HepG2 (cell line): ENCODE data around the gene CCDC183. TPM values are rescaled to one million over a fixed set of nuclear protein-coding genes. Genes with fewer than 3 reads are reported as not detected.

Source experiments
- BRF2 ChIP-seq: sonication (generic); formaldehyde crosslinking; IDR thresholded peaks from 2 replicates; pipeline ENCODE4 v1.8.1; 2022; ENCODE audit warnings: mild to moderate bottlenecking, missing genetic modification reagents
- FOXK1 ChIP-seq: sonication (generic); formaldehyde crosslinking; IDR thresholded peaks from 2 replicates; pipeline ENCODE4 v1.4.0; 2020; ENCODE audit warnings: low read depth, missing genetic modification reagents, borderline replicate concordance
- FOXO1 ChIP-seq: sonication (generic); formaldehyde crosslinking; IDR thresholded peaks from 2 replicates; pipeline ENCODE4 v1.4.0; 2020; ENCODE audit warnings: missing genetic modification reagents
- FOXP1 ChIP-seq, 2 experiments: fragments of 450-650 bp in 1 of 2; IDR thresholded peaks; 2 replicates each; pipeline ENCODE4 v1.6.1; 2017 to 2018; ENCODE audit warnings: antibody characterized with exemption in 1 of 2
- ISX ChIP-seq: sonication (generic); formaldehyde crosslinking; conservative IDR thresholded peaks from 2 replicates; pipeline ENCODE4 v1.5.0; 2020; ENCODE audit warnings: missing genetic modification reagents
- JUN ChIP-seq: sonication (generic); formaldehyde crosslinking; IDR thresholded peaks from 2 replicates; pipeline ENCODE4 v1.4.0; 2020; ENCODE audit warnings: mild to moderate bottlenecking, missing genetic modification reagents
- KLF9 ChIP-seq: IDR thresholded peaks from 2 replicates; pipeline ENCODE4 v1.6.1; 2016; ENCODE audit warnings: low read depth
- MBD4 ChIP-seq: IDR thresholded peaks from 2 replicates; pipeline ENCODE4 v1.6.1; 2012; ENCODE audit warnings: low read length, inconsistent platforms, borderline replicate concordance
- MTF1 ChIP-seq: sonication (generic); formaldehyde crosslinking; IDR thresholded peaks from 2 replicates; pipeline ENCODE4 v1.5.0; 2020; ENCODE audit warnings: missing genetic modification reagents
- MXI1 ChIP-seq: IDR thresholded peaks from 3 replicates; pipeline ENCODE4 v1.6.1; 2012; ENCODE audit warnings: low read depth, low read length, inconsistent platforms, borderline replicate concordance
- NR2F1 ChIP-seq, 2 experiments: fragments of 450-650 bp in 1 of 2; formaldehyde crosslinking in 1 of 2; IDR thresholded peaks; 2 replicates each; pipeline versions ENCODE4 v1.5.0 to v1.6.1; 2016 to 2020; ENCODE audit warnings: mild to moderate bottlenecking in 1 of 2, missing compliant biosample characterization in 1 of 2, missing genetic modification reagents in 1 of 2, moderate library complexity in 1 of 2
- NR2F2 ChIP-seq: IDR thresholded peaks from 2 replicates; pipeline ENCODE4 v1.6.1; 2012; ENCODE audit warnings: low read depth, inconsistent platforms, borderline replicate concordance
- PATZ1 ChIP-seq: sonication (generic); formaldehyde crosslinking; IDR thresholded peaks from 2 replicates; pipeline ENCODE4 v1.4.0; 2020; ENCODE audit warnings: missing genetic modification reagents
- PAXIP1 ChIP-seq: sonication (generic); formaldehyde crosslinking; conservative IDR thresholded peaks from 2 replicates; pipeline ENCODE4 v1.4.0; 2020; ENCODE audit warnings: mild to moderate bottlenecking, missing genetic modification reagents, moderate library complexity
- SIX1 ChIP-seq: sonication (generic); formaldehyde crosslinking; IDR thresholded peaks from 2 replicates; pipeline ENCODE4 v1.4.0; 2020; ENCODE audit warnings: missing genetic modification reagents, borderline replicate concordance
- SRSF1 ChIP-seq: fragments of 200-400 bp; formaldehyde crosslinking; optimal IDR thresholded peaks from 2 replicates; pipeline ENCODE3; 2017; ENCODE audit warnings: mild to moderate bottlenecking, low read depth, low read length, moderate library complexity
- STAT5B ChIP-seq: sonication (generic); formaldehyde crosslinking; IDR thresholded peaks from 2 replicates; pipeline ENCODE4 v1.4.0; 2020; ENCODE audit warnings: missing genetic modification reagents
- ZBTB39 ChIP-seq: sonication (generic); formaldehyde crosslinking; IDR thresholded peaks from 2 replicates; pipeline ENCODE4 v1.5.0; 2020; ENCODE audit warnings: missing genetic modification reagents
- ZFYVE20 ChIP-seq: sonication (generic); formaldehyde crosslinking; IDR thresholded peaks from 2 replicates; pipeline ENCODE4 v1.8.0; 2023; ENCODE audit warnings: low read depth, mild to moderate bottlenecking, moderate library complexity, missing genetic modification reagents, borderline replicate concordance
- ZNF230 ChIP-seq: sonication (generic); formaldehyde crosslinking; IDR thresholded peaks from 2 replicates; pipeline ENCODE4 v1.4.0; 2020; ENCODE audit warnings: mild to moderate bottlenecking, missing genetic modification reagents
- ZNF292 ChIP-seq: sonication (generic); formaldehyde crosslinking; IDR thresholded peaks from 2 replicates; pipeline ENCODE4 v1.8.1; 2022; ENCODE audit warnings: mild to moderate bottlenecking, low read depth, missing genetic modification reagents, borderline replicate concordance
- ZNF329 ChIP-seq: sonication (generic); formaldehyde crosslinking; IDR thresholded peaks from 2 replicates; pipeline ENCODE4 v1.9.0; 2021; ENCODE audit warnings: low read depth, mild to moderate bottlenecking, missing genetic modification reagents
- ZNF883 ChIP-seq: sonication (generic); formaldehyde crosslinking; IDR thresholded peaks from 2 replicates; pipeline ENCODE4 v1.5.1; 2020; ENCODE audit warnings: mild to moderate bottlenecking, missing genetic modification reagents; ENCODE audit errors: not compliant biosample characterization
- polyA plus RNA-seq, 8 experiments: library from polyadenylated mRNA; depleted of rRNA in 3 of 8; stranded (reverse) in 7 of 8; unstranded in 1 of 8; fragments of >200 nt; fragmentation: Illumina TruSeq in 4 of 8; extraction: Trizol in 4 of 8; gene quantifications; 2 replicates each; pipeline versions ENCODE4 v1.2.1 to v1.2.3, GENCODE V29; 2011 to 2016; ENCODE audit warnings: low read depth in 4 of 8, missing spikeins in 1 of 8, mixed read lengths in 1 of 8; ENCODE audit not compliant: insufficient read depth in 1 of 8
- total RNA-seq, 5 experiments: library from RNA; depleted of rRNA; stranded (reverse); fragments of >200 nt; fragmentation: Illumina TruSeq; extraction: Trizol; gene quantifications; 2 replicates each; pipeline ENCODE4 v1.2.3, GENCODE V29; 2016; ENCODE audit warnings: low read depth in 1 of 5

CCDC183 gene
- total and polyA plus RNA-seq, 2 of the 13 experiments (the other 11 are each of a cell fraction or from before 2014, with no cell fraction given) = 5.0 to 66.4 TPM

GRCh38 chr9:136789523-136789937 is 6.6 kb upstream of the CCDC183 start (continued):
- peak; percentile 79 for TF ChIP-seq PAXIP1 (CRISPR knock-in tag)
- no peak for TF ChIP-seq KLF9 (CRISPR knock-in tag)
- TF ChIP-seq ZNF230 (CRISPR knock-in tag) = no peak
- TF ChIP-seq STAT5B = 0 out of 2 replicates have a peak, but pooled peaks have one; percentile 20
- no peak for TF ChIP-seq NR2F2
- no peak for TF ChIP-seq MTF1 (CRISPR knock-in tag)
- TF ChIP-seq MBD4 = no peak
- no peak for TF ChIP-seq NR2F1 (CRISPR knock-in tag; IDR thresholded peaks at IDR 0.05)
- TF ChIP-seq ZNF292 (CRISPR knock-in tag) = no peak
- TF ChIP-seq SRSF1 = no peak
- TF ChIP-seq ZNF329 (CRISPR knock-in tag) = no peak
- no peak for TF ChIP-seq BRF2
- no peak for TF ChIP-seq ISX (CRISPR knock-in tag)
- TF ChIP-seq ZNF883 (CRISPR knock-in tag) = no peak
- peak; percentile 59; the same call in 1 of the 2 replicates for TF ChIP-seq SIX1 (CRISPR knock-in tag)
- TF ChIP-seq PATZ1 (CRISPR knock-in tag) = peak; percentile 47
- no peak for TF ChIP-seq FOXP1 (IDR thresholded peaks at IDR 0.05)
- peak; percentile 36; the same call in 1 of the 2 replicates for TF ChIP-seq FOXP1 (CRISPR knock-in tag; IDR thresholded peaks at IDR 0.05)
- TF ChIP-seq ZFYVE20 (CRISPR knock-in tag) = no peak
- TF ChIP-seq ZBTB39 (CRISPR knock-in tag) = no peak
- peak; percentile 51; the same call in 1 of the 2 replicates for TF ChIP-seq FOXO1
- TF ChIP-seq JUN (CRISPR knock-in tag) = no peak
- no peak for TF ChIP-seq FOXK1 (CRISPR knock-in tag)
- TF ChIP-seq MXI1 = no peak
